ENCODE measurements around the gene ZNF530.

DNA sequence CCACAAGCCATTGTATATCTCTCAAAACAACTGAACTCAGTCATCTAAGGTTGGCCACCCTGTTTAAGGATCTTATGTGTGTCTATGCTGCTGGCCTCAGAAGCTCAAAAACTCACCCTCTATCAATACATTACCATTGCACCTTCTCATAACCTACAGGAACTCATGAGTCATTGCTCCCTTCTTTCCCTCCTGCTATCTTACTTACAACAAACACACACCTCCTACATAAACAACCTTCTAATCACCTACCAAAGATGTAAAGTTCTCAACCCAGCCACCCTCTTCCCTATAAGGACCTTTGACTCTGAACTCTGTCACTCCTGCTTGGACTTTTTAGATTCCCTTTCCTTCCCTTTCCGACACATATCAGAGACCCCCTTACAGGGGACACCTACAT is 55.8 kb downstream of the ZNF530 start:
- TF ChIP-seq YY1 (IDR thresholded peaks at IDR 0.05; ENCODE audit: insufficient read depth, insufficient read length), result no peak
- no peak for TF ChIP-seq ZNF274 (IDR thresholded peaks at IDR 0.05; ENCODE audit: low read depth, low read length)

Data from NT2/D1 (cell line).